Measurements from ENCODE around the gene PDC. TPM values are rescaled to one million over a fixed set of nuclear protein-coding genes. Genes with fewer than 3 reads are reported as not detected.

Gene PDC
- total and polyA plus RNA-seq, 8 donors: not detected

- H3K4me1 ChIP-seq: no peaks in the 10 kb centered on the region
- TF ChIP-seq CTCF (IDR thresholded peaks at IDR 0.05): no peak
- no peaks in the 10 kb centered on the region for H3K36me3 ChIP-seq
- no peak for FAIRE-seq
- no peak overlapping the region for H3K27ac ChIP-seq
- no peaks in the 10 kb centered on the region for H3K9me3 ChIP-seq
- no peak for ATAC-seq
- DNase-seq: no peak
- no peaks in the 10 kb centered on the region for H3K27me3 ChIP-seq
- 53 to 56% methylated on average over 3 of the region's 3 CpGs for WGBS, 2 donors
- H3K4me3 ChIP-seq: no peak overlapping the region
- intact Hi-C loops (cut with DNase I): no loop called here
Observed at GRCh38 chr1:186440584-186440983, 20.3 kb downstream of the PDC start.

- FAIRE-seq (no peak), DNase-seq (no peak), ATAC-seq (no peak)
- Histone ChIP-seq H3K27me3 (no peaks in the 10 kb centered on the region), H3K4me3 (no peak overlapping the region), H3K36me3 (no peaks in the 10 kb centered on the region), H3K27ac (no peak overlapping the region), H3K9me3 (no peaks in the 10 kb centered on the region), H3K4me1 (no peaks in the 10 kb centered on the region)
- TF ChIP-seq CTCF (IDR thresholded peaks at IDR 0.05): no peak
- WGBS, 2 donors: 84 to 87% methylated on average over 5 of the region's 5 CpGs
- intact Hi-C loops (cut with DNase I): no loop called here
Observed at GRCh38 chr1:186438567-186438966, 22.3 kb downstream of the PDC start.

- 87 to 88% methylated on average over 1 of the region's 1 CpG for WGBS, 2 donors
- DNase-seq (no peak), ATAC-seq (no peak), FAIRE-seq (no peak)
- intact Hi-C loops (cut with DNase I): no loop called here
- H3K4me1 ChIP-seq: no peaks in the 10 kb centered on the region
- TF ChIP-seq CTCF (IDR thresholded peaks at IDR 0.05): no peak
- no peak overlapping the region for H3K4me3 ChIP-seq
- no peaks in the 10 kb centered on the region for H3K27me3 ChIP-seq
- H3K36me3 ChIP-seq: no peaks in the 10 kb centered on the region
- H3K27ac ChIP-seq: no peak overlapping the region
- no peaks in the 10 kb centered on the region for H3K9me3 ChIP-seq
Observed at GRCh38 chr1:186435336-186435735, 25.6 kb downstream of the PDC start.

- intact Hi-C loops (cut with DNase I): no loop called here
- Histone ChIP-seq H3K4me1 (no peaks in the 10 kb centered on the region), H3K9me3 (no peaks in the 10 kb centered on the region), H3K27ac (no peak overlapping the region), H3K36me3 (no peaks in the 10 kb centered on the region), H3K4me3 (no peak overlapping the region), H3K27me3 (no peaks in the 10 kb centered on the region)
- ATAC-seq (no peak), FAIRE-seq (no peak), DNase-seq (no peak)
- WGBS, 2 donors: 88 to 93% methylated on average over 3 of the region's 3 CpGs
- no peak for TF ChIP-seq CTCF (IDR thresholded peaks at IDR 0.05)
Observed at GRCh38 chr1:186429017-186429416, 31.9 kb downstream of the PDC start.

GRCh38 chr1:186426118-186426517, 34.8 kb downstream of the PDC start:
- ATAC-seq: no peak

More at GRCh38 chr1:186426118-186426517, 34.8 kb downstream of the PDC start:
- Histone ChIP-seq H3K36me3 (no peaks in the 10 kb centered on the region), H3K27me3 (no peaks in the 10 kb centered on the region), H3K4me3 (no peak overlapping the region), H3K4me1 (no peaks in the 10 kb centered on the region), H3K9me3 (no peaks in the 10 kb centered on the region), H3K27ac (no peak overlapping the region)
- no peak for TF ChIP-seq CTCF (IDR thresholded peaks at IDR 0.05)
- 73 to 81% methylated on average over 3 of the region's 3 CpGs for whole genome bisulfite sequencing, 2 donors
- DNase-seq (no peak), FAIRE-seq (no peak)
- intact Hi-C loops (cut with DNase I): no loop called here

Data from pancreas (tissue), 10 donors.